Measurements from ENCODE around the gene HOXD10. TPM values are rescaled to one million over a fixed set of nuclear protein-coding genes. Genes with fewer than 3 reads are reported as not detected.

Gene HOXD10
- polyA plus RNA-seq, 6 donors from 2014 or later, result not detected

GRCh38 chr2:176145085-176145969, 28.7 kb downstream of the HOXD10 start:
- Mint-ChIP-seq H3K27me3 (peaks cover 81 to 95% (median 95%) of the 10 kb centered on the region in 3 donors), H3K9me3 (peaks cover 0 to 17% (median 6%) of the 10 kb centered on the region in 7 donors), H3K36me3 (peaks cover 0 to 13% of the 10 kb centered on the region in 2 donors), H3K4me1 (peaks cover 8 to 13% (median 10%) of the 10 kb centered on the region in 3 donors), H3K4me3 (no peak overlapping the region), H3K27ac (no peak overlapping the region)
- ATAC-seq (ENCODE audit: low read depth in 2 of 2), result no peak
- no peak for DNase-seq

DNA sequence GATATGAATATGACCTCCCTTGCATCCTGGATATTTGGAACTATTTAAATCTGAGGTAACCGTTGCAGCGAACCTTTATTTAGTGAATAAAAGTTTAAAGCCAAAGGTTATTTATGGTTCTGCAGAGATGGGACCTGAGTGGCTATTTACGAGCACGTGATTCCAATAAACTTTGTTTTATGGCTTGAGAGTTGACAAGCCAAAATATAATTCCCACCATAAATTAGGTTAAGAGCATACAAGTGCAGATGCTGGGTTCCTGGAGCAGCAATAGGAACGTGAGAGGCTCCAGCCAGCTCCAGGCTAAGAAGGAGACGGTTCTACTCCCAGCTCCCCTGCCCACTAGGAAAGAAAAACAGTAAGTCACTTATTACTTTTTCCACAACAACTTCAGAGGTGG, 29.5 kb downstream of the HOXD10 start:
- H3K4me3 Mint-ChIP-seq, result no peak overlapping the region
- peaks cover 5 to 11% (median 6%) of the 10 kb centered on the region in 3 donors for H3K4me1 Mint-ChIP-seq
- no peak overlapping the region for H3K27ac Mint-ChIP-seq
- ATAC-seq (ENCODE audit: low read depth in 2 of 2) (no peak), DNase-seq (no peak)
- H3K9me3 Mint-ChIP-seq, result peaks cover 0 to 16% (median 5%) of the 10 kb centered on the region in 7 donors
- peaks cover 0 to 16% of the 10 kb centered on the region in 2 donors for H3K36me3 Mint-ChIP-seq
- H3K27me3 Mint-ChIP-seq, result peaks cover 83 to 99% (median 98%) of the 10 kb centered on the region in 3 donors

GRCh38 chr2:176146645-176147044, 30.1 kb downstream of the HOXD10 start:
- Mint-ChIP-seq H3K4me3 (peak overlapping the region in 1 of 8 donors; percentile 25), H3K4me1 (peaks cover 0 to 6% (median 2%) of the 10 kb centered on the region in 3 donors), H3K9me3 (peaks cover 0 to 13% (median 2%) of the 10 kb centered on the region in 7 donors), H3K36me3 (peaks cover 0 to 11% of the 10 kb centered on the region in 2 donors), H3K27me3 (peaks cover 82 to 99% (median 98%) of the 10 kb centered on the region in 3 donors), H3K27ac (no peak overlapping the region)
- ATAC-seq (ENCODE audit: low read depth in 2 of 2) (no peak), DNase-seq (no peak)

- H3K4me3 Mint-ChIP-seq, result peak overlapping the region in 1 of 8 donors; percentile 35
Measured at GRCh38 chr2:176147210-176147799, 30.7 kb downstream of the HOXD10 start.

DNA sequence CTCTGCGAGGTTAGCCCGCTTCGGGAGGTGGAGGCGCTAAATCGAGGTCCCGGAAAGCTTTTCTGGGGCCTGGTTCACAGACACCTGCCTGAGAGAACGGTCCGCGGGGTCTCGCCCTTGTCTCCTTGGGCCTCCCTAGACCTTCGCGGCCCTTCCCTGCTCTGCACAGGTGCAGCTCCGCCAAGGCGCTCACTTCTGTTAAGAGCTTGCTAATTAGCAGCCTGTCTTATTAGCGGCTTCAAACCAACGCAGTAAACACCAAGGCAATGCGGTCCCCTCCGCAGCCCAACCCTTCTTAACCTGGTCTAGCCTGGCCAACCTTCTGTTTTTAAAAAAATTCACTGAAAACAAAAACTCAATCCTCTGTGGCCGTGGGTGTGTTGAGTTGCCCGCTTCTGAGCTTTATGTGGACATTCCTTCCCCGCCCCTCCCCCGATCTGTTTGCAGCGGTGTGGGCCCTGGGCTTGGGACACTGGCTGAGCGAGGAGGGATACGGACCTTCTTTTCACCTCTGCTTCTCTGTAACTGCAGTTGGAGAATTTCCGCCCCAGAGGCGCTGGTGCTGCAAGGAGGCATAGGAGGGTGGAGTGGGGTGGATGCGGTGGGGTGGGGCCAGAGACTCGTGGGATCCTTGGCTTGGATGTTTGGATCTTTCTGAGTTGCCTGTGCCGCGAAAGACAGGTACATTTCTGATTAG, 31.4 kb downstream of the HOXD10 start:
- no peak for DNase-seq
- H3K4me3 Mint-ChIP-seq, result peak overlapping the region in 2 of 8 donors; percentile 20 to 29
- H3K36me3 Mint-ChIP-seq, result peaks cover 0 to 8% of the 10 kb centered on the region in 2 donors
- no peak overlapping the region for H3K27ac Mint-ChIP-seq
- H3K9me3 Mint-ChIP-seq, result peaks cover 0 to 13% (median 2%) of the 10 kb centered on the region in 7 donors
- peaks cover 73 to 96% (median 94%) of the 10 kb centered on the region in 3 donors for H3K27me3 Mint-ChIP-seq
- no peak for ATAC-seq (ENCODE audit: low read depth in 2 of 2)
- H3K4me1 Mint-ChIP-seq, result peaks cover 0 to 6% (median 2%) of the 10 kb centered on the region in 3 donors

More at GRCh38 chr2:176147210-176147799, 30.7 kb downstream of the HOXD10 start:
- ATAC-seq (ENCODE audit: low read depth in 2 of 2) (no peak), DNase-seq (no peak)
- peaks cover 76 to 96% (median 95%) of the 10 kb centered on the region in 3 donors for H3K27me3 Mint-ChIP-seq
- peaks cover 0 to 6% (median 2%) of the 10 kb centered on the region in 3 donors for H3K4me1 Mint-ChIP-seq
- peaks cover 0 to 13% (median 2%) of the 10 kb centered on the region in 7 donors for H3K9me3 Mint-ChIP-seq
- H3K36me3 Mint-ChIP-seq, result peaks cover 0 to 8% of the 10 kb centered on the region in 2 donors
- H3K27ac Mint-ChIP-seq, result no peak overlapping the region

- Mint-ChIP-seq H3K4me1 (peaks cover 0 to 6% (median 2%) of the 10 kb centered on the region in 3 donors), H3K27ac (peak overlapping the region in 1 of 6 donors; percentile 32), H3K27me3 (peaks cover 64 to 96% (median 93%) of the 10 kb centered on the region in 3 donors), H3K4me3 (no peak overlapping the region), H3K9me3 (peaks cover 0 to 13% (median 3%) of the 10 kb centered on the region in 7 donors), H3K36me3 (peaks cover 0 to 8% of the 10 kb centered on the region in 2 donors)
- no peak for ATAC-seq (ENCODE audit: low read depth in 2 of 2)
- DNase-seq, result no peak
Measured at GRCh38 chr2:176148751-176149421, 32.3 kb downstream of the HOXD10 start.

DNA sequence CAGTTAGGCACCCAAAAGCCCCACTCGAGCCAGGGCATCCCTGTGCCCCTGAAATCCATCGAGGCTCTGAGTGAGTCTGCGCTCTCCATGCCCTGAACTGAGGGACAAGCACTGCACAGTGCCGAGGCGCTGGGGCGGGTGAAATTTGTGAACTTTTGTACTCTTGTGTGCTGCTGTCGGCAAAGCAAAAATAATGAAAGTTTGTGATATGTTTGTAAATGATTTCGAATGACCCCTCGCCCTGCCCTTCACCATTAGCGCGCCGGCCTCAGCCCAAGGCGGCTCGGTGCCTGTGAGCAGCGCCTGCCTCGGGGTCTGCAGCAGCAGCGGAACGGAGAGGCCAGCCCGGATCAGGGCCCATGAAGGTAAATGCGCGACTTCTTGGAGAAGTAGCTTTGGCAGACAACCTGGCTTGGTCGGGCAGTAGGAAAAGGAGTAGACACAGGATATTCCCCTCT, 32.9 kb downstream of the HOXD10 start:
- Mint-ChIP-seq H3K9me3 (peaks cover 0 to 13% (median 3%) of the 10 kb centered on the region in 7 donors), H3K4me3 (no peak overlapping the region), H3K27ac (no peak overlapping the region), H3K4me1 (peaks cover 0 to 6% (median 2%) of the 10 kb centered on the region in 3 donors), H3K27me3 (peaks cover 67 to 96% (median 93%) of the 10 kb centered on the region in 3 donors), H3K36me3 (peaks cover 0 to 8% of the 10 kb centered on the region in 2 donors)
- no peak for DNase-seq
- no peak for ATAC-seq (ENCODE audit: low read depth in 2 of 2)

DNA sequence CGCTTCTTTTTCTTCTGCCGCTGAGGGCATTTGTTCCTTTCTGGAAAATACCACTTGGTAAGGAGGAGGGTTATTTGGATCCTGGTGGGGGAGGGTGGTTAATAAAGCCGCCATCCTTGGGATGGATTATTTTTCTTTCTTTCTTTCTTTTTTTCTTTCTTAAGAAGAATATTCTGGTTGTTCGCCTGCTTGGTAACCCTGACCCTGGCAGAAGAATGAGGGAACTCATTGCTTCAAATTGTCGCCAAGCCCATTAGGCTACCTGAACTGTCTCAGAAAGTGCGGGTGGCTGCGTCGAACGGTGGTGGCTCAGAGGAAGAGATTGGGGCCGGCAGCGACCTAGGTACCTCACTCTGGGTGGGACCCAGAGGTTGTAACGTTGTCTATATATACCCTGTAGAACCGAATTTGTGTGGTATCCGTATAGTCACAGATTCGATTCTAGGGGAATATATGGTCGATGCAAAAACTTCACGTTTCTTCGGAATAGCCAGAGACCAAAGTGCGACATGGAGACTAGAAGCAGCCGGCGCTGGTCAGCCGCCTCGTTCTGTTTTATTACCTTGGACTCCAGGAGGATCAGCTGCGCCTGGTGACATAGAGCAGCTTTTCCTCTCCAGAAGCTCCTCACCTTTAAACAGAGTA, 33.5 kb downstream of the HOXD10 start:
- DNase-seq (no peak), ATAC-seq (ENCODE audit: low read depth in 2 of 2) (no peak)
- H3K9me3 Mint-ChIP-seq, result peaks cover 0 to 13% (median under 1%) of the 10 kb centered on the region in 7 donors
- H3K36me3 Mint-ChIP-seq, result peaks cover 0 to 8% of the 10 kb centered on the region in 2 donors
- peak overlapping the region in 1 of 6 donors; percentile 91 for H3K27ac Mint-ChIP-seq
- H3K4me1 Mint-ChIP-seq, result peaks cover 0 to 6% (median 2%) of the 10 kb centered on the region in 3 donors
- H3K4me3 Mint-ChIP-seq, result peak overlapping the region in 2 of 8 donors; percentile 10 to 26
- peaks cover 67 to 96% (median 93%) of the 10 kb centered on the region in 3 donors for H3K27me3 Mint-ChIP-seq

GRCh38 chr2:176150584-176151441, 34.2 kb downstream of the HOXD10 start:
- H3K36me3 Mint-ChIP-seq, result peaks cover 0 to 8% of the 10 kb centered on the region in 2 donors
- H3K27me3 Mint-ChIP-seq, result peaks cover 66 to 96% (median 93%) of the 10 kb centered on the region in 3 donors
- H3K27ac Mint-ChIP-seq, result peak overlapping the region in 2 of 6 donors; percentile 43 to 91
- H3K4me3 Mint-ChIP-seq, result peak overlapping the region in 2 of 8 donors; percentile 10 to 26
- ATAC-seq (ENCODE audit: low read depth in 2 of 2) (no peak), DNase-seq (no peak)
- H3K9me3 Mint-ChIP-seq, result peaks cover 0 to 13% (median 0%) of the 10 kb centered on the region in 7 donors
- peaks cover 0 to 6% (median 2%) of the 10 kb centered on the region in 3 donors for H3K4me1 Mint-ChIP-seq

DNA sequence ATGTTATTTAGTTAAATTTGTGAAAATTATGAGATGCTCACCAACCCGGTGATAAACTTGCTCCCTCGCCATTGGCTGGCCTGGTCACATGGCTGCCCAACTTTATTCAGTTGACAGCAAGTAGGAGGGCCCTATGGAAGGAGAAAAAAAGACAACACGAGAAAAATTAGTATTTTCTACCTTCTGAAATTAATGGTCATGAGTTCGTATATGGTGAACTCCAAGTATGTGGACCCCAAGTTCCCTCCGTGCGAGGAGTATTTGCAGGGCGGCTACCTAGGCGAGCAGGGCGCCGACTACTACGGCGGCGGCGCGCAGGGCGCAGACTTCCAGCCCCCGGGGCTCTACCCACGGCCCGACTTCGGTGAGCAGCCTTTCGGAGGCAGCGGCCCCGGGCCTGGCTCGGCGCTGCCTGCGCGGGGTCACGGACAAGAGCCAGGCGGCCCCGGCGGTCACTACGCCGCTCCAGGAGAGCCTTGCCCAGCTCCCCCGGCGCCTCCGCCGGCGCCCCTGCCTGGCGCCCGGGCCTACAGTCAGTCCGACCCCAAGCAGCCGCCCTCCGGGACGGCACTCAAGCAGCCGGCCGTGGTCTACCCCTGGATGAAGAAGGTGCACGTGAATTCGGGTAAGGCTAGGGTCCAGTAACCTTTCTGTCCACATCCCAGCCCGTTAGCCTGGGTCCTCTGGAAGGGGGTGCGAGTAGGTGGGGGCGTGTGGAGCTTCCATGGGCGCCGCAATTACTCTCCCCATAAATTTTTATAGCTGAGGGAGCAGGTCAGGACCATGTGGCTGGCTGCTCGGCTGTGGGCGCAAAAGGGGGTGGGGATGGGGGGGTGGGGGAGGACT, 35.1 kb downstream of the HOXD10 start, which contains the start of gene HOXD4:
TSS of gene HOXD4 (plus strand) at position 109 of the 846 bp plus-strand sequence. CDS start at position 193, 84 bp downstream.
- peak within 1 kb of the TSS in 2 of 8 donors; percentile 10 to 26 for H3K4me3 Mint-ChIP-seq
- H3K27me3 Mint-ChIP-seq, result peaks cover 63 to 96% (median 93%) of the 10 kb centered on the region in 3 donors
- DNase-seq (no peak), ATAC-seq (ENCODE audit: low read depth in 2 of 2) (no peak)
- H3K9me3 Mint-ChIP-seq, result peaks cover 0 to 13% (median 0%) of the 10 kb centered on the region in 7 donors
- H3K4me1 Mint-ChIP-seq, result peaks cover 0 to 6% (median 2%) of the 10 kb centered on the region in 3 donors
- peaks cover 0 to 8% of the 10 kb centered on the region in 2 donors for H3K36me3 Mint-ChIP-seq
- peak within 1 kb of the TSS in 3 of 6 donors; percentile 7 to 91 (median 43) for H3K27ac Mint-ChIP-seq

Data from naive B cell (primary cell).